ENCODE results near the gene LRP11.
"Not testable (repeated sequence)": the region's sequence is repeated elsewhere in the genome, so short reads cannot be mapped to it uniquely, and the experiment has no call there.

Gene LRP11

DNA sequence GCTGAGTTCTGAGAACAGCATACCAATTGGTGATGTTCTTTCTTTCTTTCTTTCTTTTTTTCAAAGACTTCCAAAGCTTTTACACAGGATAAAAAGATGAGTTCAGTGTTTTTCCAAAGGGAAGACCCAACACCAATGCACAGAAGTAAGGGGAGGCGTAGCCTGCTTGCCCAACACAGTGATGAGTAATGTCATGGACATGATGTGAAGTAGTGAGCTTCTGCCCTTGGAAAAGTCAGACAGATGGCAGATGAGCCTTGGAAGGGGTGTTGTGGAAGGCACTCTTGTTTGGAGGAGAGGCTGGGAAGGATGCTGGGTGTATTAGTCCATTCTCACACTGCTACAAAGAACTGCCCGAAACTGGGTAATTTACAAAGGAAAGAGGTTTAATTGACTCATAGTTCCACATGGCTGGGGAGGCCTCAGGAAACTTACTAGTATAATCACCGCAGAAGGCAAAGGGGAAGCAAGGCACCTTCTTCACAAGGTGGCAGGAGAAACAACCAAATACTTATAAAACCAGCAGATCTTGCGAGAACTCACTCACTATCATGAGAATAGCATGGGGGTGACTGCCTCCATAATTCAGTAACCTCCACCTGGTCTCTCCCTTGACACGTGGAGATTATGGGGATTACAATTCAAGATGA, 12.6 kb downstream of the LRP11 start:
- no peaks in the 10 kb centered on the region for H4K20me1 ChIP-seq (ENCODE audit: insufficient read depth, low read length, poor library complexity, severe bottlenecking)
- H3K4me3 ChIP-seq (ENCODE audit: low read length, poor library complexity, severe bottlenecking): no peak overlapping the region
- TF ChIP-seq, protein P1, sequence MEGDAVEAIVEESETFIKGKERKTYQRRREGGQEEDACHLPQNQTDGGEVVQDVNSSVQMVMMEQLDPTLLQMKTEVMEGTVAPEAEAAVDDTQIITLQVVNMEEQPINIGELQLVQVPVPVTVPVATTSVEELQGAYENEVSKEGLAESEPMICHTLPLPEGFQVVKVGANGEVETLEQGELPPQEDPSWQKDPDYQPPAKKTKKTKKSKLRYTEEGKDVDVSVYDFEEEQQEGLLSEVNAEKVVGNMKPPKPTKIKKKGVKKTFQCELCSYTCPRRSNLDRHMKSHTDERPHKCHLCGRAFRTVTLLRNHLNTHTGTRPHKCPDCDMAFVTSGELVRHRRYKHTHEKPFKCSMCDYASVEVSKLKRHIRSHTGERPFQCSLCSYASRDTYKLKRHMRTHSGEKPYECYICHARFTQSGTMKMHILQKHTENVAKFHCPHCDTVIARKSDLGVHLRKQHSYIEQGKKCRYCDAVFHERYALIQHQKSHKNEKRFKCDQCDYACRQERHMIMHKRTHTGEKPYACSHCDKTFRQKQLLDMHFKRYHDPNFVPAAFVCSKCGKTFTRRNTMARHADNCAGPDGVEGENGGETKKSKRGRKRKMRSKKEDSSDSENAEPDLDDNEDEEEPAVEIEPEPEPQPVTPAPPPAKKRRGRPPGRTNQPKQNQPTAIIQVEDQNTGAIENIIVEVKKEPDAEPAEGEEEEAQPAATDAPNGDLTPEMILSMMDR (conservative IDR thresholded peaks at IDR 0.05; ENCODE audit: low read length): no peak
- TF ChIP-seq EZH2phosphoT487 (IDR thresholded peaks at IDR 0.05; ENCODE audit: borderline replicate concordance): no peak
- H3K4me1 ChIP-seq (ENCODE audit: insufficient read depth, low read length, poor library complexity, severe bottlenecking): peaks cover 35% of the 10 kb centered on the region
- H3K9me2 ChIP-seq (replicated peaks; ENCODE audit: low read depth, low read length): no peaks in the 10 kb centered on the region
- H3K27me3 ChIP-seq (ENCODE audit: insufficient read depth, low read length, poor library complexity, severe bottlenecking): no peaks in the 10 kb centered on the region
- no peak overlapping the region for H3K4me2 ChIP-seq (ENCODE audit: low read depth, low read length, poor library complexity, severe bottlenecking)
- no peaks in the 10 kb centered on the region for H3K36me3 ChIP-seq (ENCODE audit: insufficient read depth, low read length)
- H3K9me3 ChIP-seq (ENCODE audit: insufficient read depth, low read depth, low read length): no peaks in the 10 kb centered on the region
- no peak overlapping the region for H3K9ac ChIP-seq (ENCODE audit: low read depth, low read length, poor library complexity, severe bottlenecking)
- H3K79me2 ChIP-seq (ENCODE audit: insufficient read depth, low read length): no peaks in the 10 kb centered on the region
- H3F3A ChIP-seq (ENCODE audit: low read depth): no peaks in the 10 kb centered on the region
- no peak overlapping the region for H2AFZ ChIP-seq (ENCODE audit: low read length)

DNA sequence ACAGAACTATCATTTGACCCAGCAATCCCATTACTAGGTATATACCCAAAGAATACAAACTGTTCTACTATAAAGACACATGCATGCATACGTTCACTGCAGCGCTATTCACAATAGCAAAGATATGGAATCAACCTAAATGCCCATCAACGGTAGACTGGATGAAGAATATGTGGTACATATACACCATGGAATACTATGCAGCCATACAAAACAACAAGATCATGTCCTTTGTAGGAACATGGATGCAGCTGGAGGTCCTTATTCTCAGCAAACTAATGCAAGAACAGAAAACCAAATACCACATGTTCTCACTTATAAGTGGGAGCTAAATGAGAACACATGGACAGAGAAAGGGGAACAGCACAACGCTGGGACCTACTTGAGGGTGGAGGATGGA, 15.8 kb downstream of the LRP11 start:
- not testable (repeated sequence) for H3K9me2 ChIP-seq (replicated peaks; ENCODE audit: low read depth, low read length); H4K20me1 ChIP-seq (ENCODE audit: insufficient read depth, low read length, poor library complexity, severe bottlenecking); H3K27me3 ChIP-seq (ENCODE audit: insufficient read depth, low read length, poor library complexity, severe bottlenecking); H3K79me2 ChIP-seq (ENCODE audit: insufficient read depth, low read length); H3K4me3 ChIP-seq (ENCODE audit: low read length, poor library complexity, severe bottlenecking); H3K9me3 ChIP-seq (ENCODE audit: insufficient read depth, low read depth, low read length); H3K9ac ChIP-seq (ENCODE audit: low read depth, low read length, poor library complexity, severe bottlenecking); H2AFZ ChIP-seq (ENCODE audit: low read length); H3F3A ChIP-seq (ENCODE audit: low read depth); H3K4me2 ChIP-seq (ENCODE audit: low read depth, low read length, poor library complexity, severe bottlenecking); H3K36me3 ChIP-seq (ENCODE audit: insufficient read depth, low read length)
- H3K4me1 ChIP-seq (ENCODE audit: insufficient read depth, low read length, poor library complexity, severe bottlenecking): peaks cover 18% of the 10 kb centered on the region

DNA sequence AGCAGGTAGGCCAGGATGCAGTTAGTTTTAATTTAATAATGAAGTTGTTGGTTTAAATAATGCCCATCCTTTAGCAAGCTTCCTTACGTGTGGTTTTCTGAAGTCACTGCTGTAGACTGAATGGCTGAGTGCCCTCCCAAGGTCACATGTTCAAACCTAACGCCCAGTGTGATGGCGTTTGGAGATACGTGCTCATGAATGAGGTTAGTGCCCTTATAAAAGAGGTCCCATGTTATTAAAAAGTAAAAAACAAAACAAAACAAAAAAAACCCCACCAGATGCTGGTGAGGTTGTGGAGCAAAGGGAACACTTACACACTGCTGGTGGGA, 16.3 kb downstream of the LRP11 start:
- no peaks in the 10 kb centered on the region for H3K9me2 ChIP-seq (replicated peaks; ENCODE audit: low read depth, low read length)
- H4K20me1 ChIP-seq (ENCODE audit: insufficient read depth, low read length, poor library complexity, severe bottlenecking): no peaks in the 10 kb centered on the region
- peaks cover 17% of the 10 kb centered on the region for H3K4me1 ChIP-seq (ENCODE audit: insufficient read depth, low read length, poor library complexity, severe bottlenecking)
- H3K9ac ChIP-seq (ENCODE audit: low read depth, low read length, poor library complexity, severe bottlenecking): no peak overlapping the region
- no peak overlapping the region for H3K4me2 ChIP-seq (ENCODE audit: low read depth, low read length, poor library complexity, severe bottlenecking)
- H3K36me3 ChIP-seq (ENCODE audit: insufficient read depth, low read length): no peaks in the 10 kb centered on the region
- no peaks in the 10 kb centered on the region for H3K27me3 ChIP-seq (ENCODE audit: insufficient read depth, low read length, poor library complexity, severe bottlenecking)
- no peaks in the 10 kb centered on the region for H3K9me3 ChIP-seq (ENCODE audit: insufficient read depth, low read depth, low read length)
- TF ChIP-seq, protein P1 (conservative IDR thresholded peaks at IDR 0.05; ENCODE audit: low read length): no peak
- no peak for TF ChIP-seq EZH2phosphoT487 (IDR thresholded peaks at IDR 0.05; ENCODE audit: borderline replicate concordance)
- no peaks in the 10 kb centered on the region for H3K79me2 ChIP-seq (ENCODE audit: insufficient read depth, low read length)
- no peak overlapping the region for H3K4me3 ChIP-seq (ENCODE audit: low read length, poor library complexity, severe bottlenecking)
- no peaks in the 10 kb centered on the region for H3F3A ChIP-seq (ENCODE audit: low read depth)
- no peak overlapping the region for H2AFZ ChIP-seq (ENCODE audit: low read length)

DNA sequence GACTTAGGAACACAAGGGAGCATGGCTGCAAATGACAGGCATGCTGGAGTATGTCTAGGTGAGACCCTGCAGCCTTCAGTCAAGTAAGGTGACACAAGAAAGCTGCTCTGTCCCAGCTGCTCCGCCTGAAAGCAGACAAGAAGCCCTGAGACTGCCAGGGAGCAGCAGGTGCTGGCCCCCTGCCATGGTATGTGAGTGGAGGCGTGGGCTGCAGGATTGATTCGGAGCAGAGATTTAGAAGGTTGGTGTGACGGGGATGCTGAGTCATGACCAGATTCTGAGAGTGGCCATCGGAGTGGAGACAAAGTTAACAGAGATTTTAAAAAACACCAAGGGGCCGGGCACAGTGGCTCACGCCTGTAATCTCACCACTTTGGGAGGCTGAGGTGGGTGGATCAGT, 17.8 kb downstream of the LRP11 start:
- Histone ChIP-seq H2AFZ (ENCODE audit: low read length) (no peak overlapping the region), H3F3A (ENCODE audit: low read depth) (no peaks in the 10 kb centered on the region), H3K4me2 (ENCODE audit: low read depth, low read length, poor library complexity, severe bottlenecking) (no peak overlapping the region), H4K20me1 (ENCODE audit: insufficient read depth, low read length, poor library complexity, severe bottlenecking) (no peaks in the 10 kb centered on the region), H3K4me3 (ENCODE audit: low read length, poor library complexity, severe bottlenecking) (no peak overlapping the region), H3K9ac (ENCODE audit: low read depth, low read length, poor library complexity, severe bottlenecking) (no peak overlapping the region), H3K79me2 (ENCODE audit: insufficient read depth, low read length) (no peaks in the 10 kb centered on the region), H3K9me2 (replicated peaks; ENCODE audit: low read depth, low read length) (no peaks in the 10 kb centered on the region), H3K4me1 (ENCODE audit: insufficient read depth, low read length, poor library complexity, severe bottlenecking) (peaks cover 9% of the 10 kb centered on the region), H3K27me3 (ENCODE audit: insufficient read depth, low read length, poor library complexity, severe bottlenecking) (no peaks in the 10 kb centered on the region), H3K36me3 (ENCODE audit: insufficient read depth, low read length) (no peaks in the 10 kb centered on the region), H3K9me3 (ENCODE audit: insufficient read depth, low read depth, low read length) (no peaks in the 10 kb centered on the region)
- no peak for TF ChIP-seq EZH2phosphoT487 (IDR thresholded peaks at IDR 0.05; ENCODE audit: borderline replicate concordance)
- TF ChIP-seq, protein P1 (conservative IDR thresholded peaks at IDR 0.05; ENCODE audit: low read length): no peak
